Measurements from ENCODE around the gene SLX4IP. TPM values are rescaled to one million over a fixed set of nuclear protein-coding genes. Genes with fewer than 3 reads are reported as not detected.

Gene SLX4IP
- total RNA-seq, 1 donor from 2014 or later, result 5.4 TPM

DNA sequence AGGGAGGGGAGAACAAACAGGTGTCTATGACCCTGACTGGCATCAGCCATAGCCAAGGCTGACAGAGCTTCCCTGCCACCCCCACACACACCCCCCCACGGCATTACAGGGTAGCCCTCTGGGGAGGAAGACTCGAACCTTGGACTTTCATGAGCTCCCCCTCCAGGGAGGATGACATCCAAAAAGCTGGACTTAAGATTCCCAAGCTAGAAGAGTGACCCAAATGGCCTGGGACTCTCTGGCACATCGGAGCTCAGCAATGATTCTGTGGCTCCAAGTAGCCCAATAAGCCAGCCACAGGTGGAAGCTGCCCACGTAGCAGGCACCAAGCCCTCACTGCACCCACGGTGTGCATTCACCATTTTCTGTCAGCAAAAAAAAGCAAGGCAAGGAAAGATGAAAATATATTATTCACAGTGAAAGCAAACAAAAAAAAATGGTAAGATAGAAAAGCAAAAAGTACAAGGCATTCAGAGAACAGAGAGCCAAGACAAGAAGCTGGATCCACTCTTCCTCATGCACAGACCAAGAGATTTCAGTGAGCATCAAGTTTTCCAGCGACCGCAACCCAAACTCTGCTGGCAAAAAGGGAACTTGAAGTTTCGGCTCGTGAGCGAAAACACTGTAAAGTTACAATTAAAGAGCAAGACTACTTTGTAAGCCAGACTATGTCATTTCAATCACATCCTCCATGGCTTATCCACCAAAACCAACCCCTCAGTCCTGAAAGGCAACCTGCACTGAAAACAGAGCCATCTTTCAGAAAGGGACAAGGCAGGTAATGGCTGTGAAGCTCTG, 227.8 kb downstream of the SLX4IP start:
- Mint-ChIP-seq H3K27ac (ENCODE audit: unreplicated experiment) (peak overlapping the region; percentile 90), H3K9me3 (ENCODE audit: low read depth) (no peaks in the 10 kb centered on the region), H3K4me3 (ENCODE audit: unreplicated experiment) (peak overlapping the region; percentile 8), H3K4me1 (ENCODE audit: low read depth) (peaks cover 99% of the 10 kb centered on the region), H3K36me3 (ENCODE audit: low read depth) (peaks cover 71% of the 10 kb centered on the region), H3K27me3 (ENCODE audit: low read depth) (no peaks in the 10 kb centered on the region)
- DNase-seq (ENCODE audit: low spot score), result no peak
- TF ChIP-seq, protein P1, sequence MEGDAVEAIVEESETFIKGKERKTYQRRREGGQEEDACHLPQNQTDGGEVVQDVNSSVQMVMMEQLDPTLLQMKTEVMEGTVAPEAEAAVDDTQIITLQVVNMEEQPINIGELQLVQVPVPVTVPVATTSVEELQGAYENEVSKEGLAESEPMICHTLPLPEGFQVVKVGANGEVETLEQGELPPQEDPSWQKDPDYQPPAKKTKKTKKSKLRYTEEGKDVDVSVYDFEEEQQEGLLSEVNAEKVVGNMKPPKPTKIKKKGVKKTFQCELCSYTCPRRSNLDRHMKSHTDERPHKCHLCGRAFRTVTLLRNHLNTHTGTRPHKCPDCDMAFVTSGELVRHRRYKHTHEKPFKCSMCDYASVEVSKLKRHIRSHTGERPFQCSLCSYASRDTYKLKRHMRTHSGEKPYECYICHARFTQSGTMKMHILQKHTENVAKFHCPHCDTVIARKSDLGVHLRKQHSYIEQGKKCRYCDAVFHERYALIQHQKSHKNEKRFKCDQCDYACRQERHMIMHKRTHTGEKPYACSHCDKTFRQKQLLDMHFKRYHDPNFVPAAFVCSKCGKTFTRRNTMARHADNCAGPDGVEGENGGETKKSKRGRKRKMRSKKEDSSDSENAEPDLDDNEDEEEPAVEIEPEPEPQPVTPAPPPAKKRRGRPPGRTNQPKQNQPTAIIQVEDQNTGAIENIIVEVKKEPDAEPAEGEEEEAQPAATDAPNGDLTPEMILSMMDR (IDR thresholded peaks at IDR 0.05), result no peak

DNA sequence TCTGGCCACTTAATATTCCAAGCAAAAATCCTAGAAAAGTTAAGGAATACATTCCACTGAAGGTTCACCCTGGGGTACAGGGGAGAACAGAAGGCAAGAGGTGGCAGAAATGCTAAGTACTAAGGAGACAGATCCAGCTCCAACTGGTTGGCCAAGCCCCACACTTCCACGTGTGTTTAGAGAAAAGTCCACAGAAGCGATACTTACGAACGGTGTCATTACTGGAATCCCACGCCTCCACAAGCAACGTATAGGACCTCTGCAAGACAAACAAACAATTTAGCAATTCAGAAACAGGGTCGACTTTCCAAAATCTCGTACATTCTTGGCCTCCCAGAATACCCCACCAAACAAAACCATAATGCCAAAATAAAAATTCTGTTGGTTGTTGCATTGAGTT, 228.7 kb downstream of the SLX4IP start:
- DNase-seq (ENCODE audit: low spot score), result no peak
- Mint-ChIP-seq H3K9me3 (ENCODE audit: low read depth) (no peaks in the 10 kb centered on the region), H3K4me1 (ENCODE audit: low read depth) (peaks cover 99% of the 10 kb centered on the region), H3K27me3 (ENCODE audit: low read depth) (no peaks in the 10 kb centered on the region), H3K36me3 (ENCODE audit: low read depth) (peaks cover 67% of the 10 kb centered on the region), H3K4me3 (ENCODE audit: unreplicated experiment) (peak overlapping the region; percentile 98), H3K27ac (ENCODE audit: unreplicated experiment) (peak overlapping the region; percentile 90)
- TF ChIP-seq, protein P1 (IDR thresholded peaks at IDR 0.05), result no peak

DNA sequence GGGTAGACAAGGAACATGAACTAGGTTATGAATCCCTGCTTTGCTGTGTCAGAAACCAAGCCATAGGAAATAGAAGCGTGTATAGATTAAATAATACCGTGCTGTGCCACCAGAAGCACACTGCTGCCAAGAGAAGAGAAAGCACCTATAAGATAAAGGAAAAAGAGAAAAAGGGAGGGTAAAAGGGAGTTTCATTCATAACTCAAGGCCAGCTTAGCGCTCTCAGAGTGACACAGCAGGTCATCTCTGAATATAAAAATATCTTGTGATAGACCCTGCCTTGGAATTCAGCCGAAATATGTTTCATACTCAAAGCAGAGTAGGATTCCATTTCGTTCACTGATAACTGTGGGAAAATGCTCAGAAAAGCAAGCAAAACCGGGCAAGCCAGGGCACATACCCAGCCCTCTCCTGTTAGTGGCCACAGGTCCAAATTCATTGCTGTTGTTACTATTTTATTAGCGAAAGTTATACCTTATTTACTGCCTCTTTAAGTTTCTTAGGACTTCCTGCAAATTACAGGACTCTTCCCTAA, 230.0 kb downstream of the SLX4IP start:
- TF ChIP-seq, protein P1 (IDR thresholded peaks at IDR 0.05), result peak; percentile 5
- H3K36me3 Mint-ChIP-seq (ENCODE audit: low read depth), result peaks cover 63% of the 10 kb centered on the region
- no peak for DNase-seq (ENCODE audit: low spot score)

DNA sequence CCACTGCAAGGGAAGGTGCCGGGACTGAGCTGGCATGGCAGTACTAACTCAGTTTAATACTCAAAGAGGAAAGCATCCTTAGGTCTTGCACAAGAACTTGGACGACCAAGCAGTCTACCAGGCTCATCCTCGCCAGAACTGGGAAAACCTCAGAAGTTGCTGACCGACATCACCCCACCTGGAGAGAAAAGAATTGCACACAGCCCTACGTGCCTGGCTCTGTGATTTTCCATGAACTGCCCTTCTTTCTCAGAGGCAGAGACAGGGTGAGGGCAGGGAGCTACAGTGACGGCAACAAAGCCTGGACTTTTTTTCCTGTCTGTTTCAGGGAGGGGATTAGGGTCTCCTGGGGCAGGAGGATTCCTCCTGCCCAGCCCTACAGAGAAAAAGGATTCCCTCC, 230.7 kb downstream of the SLX4IP start:
- no peak for DNase-seq (ENCODE audit: low spot score)
- peaks cover 96% of the 10 kb centered on the region for H3K4me1 Mint-ChIP-seq (ENCODE audit: low read depth)
- peak overlapping the region; percentile 90 for H3K27ac Mint-ChIP-seq (ENCODE audit: unreplicated experiment)
- peak overlapping the region; percentile 98 for H3K4me3 Mint-ChIP-seq (ENCODE audit: unreplicated experiment)
- H3K9me3 Mint-ChIP-seq (ENCODE audit: low read depth), result no peaks in the 10 kb centered on the region
- H3K27me3 Mint-ChIP-seq (ENCODE audit: low read depth), result no peaks in the 10 kb centered on the region
- TF ChIP-seq, protein P1 (IDR thresholded peaks at IDR 0.05), result no peak
- H3K36me3 Mint-ChIP-seq (ENCODE audit: low read depth), result peaks cover 63% of the 10 kb centered on the region

More for the DNA sequence above, 230.0 kb downstream of the SLX4IP start:
- H3K27me3 Mint-ChIP-seq (ENCODE audit: low read depth), result no peaks in the 10 kb centered on the region
- no peaks in the 10 kb centered on the region for H3K9me3 Mint-ChIP-seq (ENCODE audit: low read depth)
- peak overlapping the region; percentile 98 for H3K4me3 Mint-ChIP-seq (ENCODE audit: unreplicated experiment)
- H3K27ac Mint-ChIP-seq (ENCODE audit: unreplicated experiment), result peak overlapping the region; percentile 90
- peaks cover 98% of the 10 kb centered on the region for H3K4me1 Mint-ChIP-seq (ENCODE audit: low read depth)

DNA sequence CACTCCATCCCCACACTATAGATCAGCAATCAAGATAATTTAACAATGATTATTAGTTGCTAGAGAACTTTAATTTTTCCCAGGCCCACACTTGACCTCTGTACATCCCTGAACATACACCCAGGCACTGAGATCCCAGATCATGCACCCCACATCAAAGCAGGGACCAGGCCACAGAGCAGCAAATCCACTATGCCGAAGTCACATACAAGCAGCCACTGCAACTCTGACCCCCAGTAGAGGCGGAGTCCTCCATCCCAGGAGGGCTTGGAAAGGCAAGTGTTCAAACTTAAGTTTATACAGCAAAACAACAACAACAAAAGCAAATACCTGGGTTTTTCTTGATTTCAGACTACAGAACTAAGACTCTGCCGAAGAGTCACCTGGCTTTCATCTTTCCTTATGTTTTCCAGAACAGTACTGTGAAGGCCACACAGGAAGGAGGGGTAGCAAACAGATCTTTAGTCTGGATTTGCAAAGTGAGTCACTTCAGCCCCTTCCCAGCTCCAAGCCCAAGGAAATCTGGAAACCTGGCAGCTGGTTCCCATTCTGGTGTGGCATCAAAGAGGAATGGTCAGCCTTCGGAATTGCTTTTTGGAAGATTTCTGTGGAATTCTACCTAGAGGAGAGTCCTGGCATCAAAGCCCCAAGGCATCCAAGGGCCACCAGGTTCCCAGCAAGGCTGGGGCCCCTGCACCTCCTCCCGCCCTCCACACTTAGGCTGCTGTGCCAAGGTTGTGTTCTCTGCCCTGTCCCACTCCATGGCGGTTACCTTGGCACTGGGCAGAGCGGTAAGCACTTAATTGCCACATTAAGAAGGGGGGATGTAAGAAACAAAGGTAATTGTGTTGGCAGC, 231.3 kb downstream of the SLX4IP start:
- H3K4me3 Mint-ChIP-seq (ENCODE audit: unreplicated experiment), result peak overlapping the region; percentile 98
- H3K36me3 Mint-ChIP-seq (ENCODE audit: low read depth), result peaks cover 65% of the 10 kb centered on the region
- H3K27me3 Mint-ChIP-seq (ENCODE audit: low read depth), result no peaks in the 10 kb centered on the region
- TF ChIP-seq, protein P1 (IDR thresholded peaks at IDR 0.05), result no peak
- no peak for DNase-seq (ENCODE audit: low spot score)
- H3K27ac Mint-ChIP-seq (ENCODE audit: unreplicated experiment), result peak overlapping the region; percentile 90
- peaks cover 89% of the 10 kb centered on the region for H3K4me1 Mint-ChIP-seq (ENCODE audit: low read depth)
- no peaks in the 10 kb centered on the region for H3K9me3 Mint-ChIP-seq (ENCODE audit: low read depth)

Data from chondrocyte (in vitro differentiated cells).